ENCODE measurements around the gene SELENOV.

DNA sequence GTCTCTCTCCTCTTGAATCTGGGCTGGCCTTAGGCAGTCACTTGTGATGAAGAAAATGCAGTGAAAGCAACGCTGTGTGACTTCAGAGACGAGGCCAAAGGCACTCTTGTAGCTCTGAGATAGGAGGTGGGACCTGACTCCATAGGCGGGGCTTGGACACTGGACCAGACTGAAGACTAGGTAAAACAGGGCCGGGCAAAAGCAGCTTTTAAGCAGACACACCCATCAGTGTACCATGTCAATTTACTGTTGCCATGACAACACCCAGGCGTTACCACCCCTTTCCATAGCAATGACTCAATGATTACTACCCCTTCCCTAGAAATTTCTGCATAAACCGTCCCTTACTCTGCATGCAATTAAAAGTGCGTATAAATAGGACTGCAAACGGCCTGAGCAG lies 31.7 kb downstream of the SELENOV start:
- TF ChIP-seq POLR2A (IDR thresholded peaks at IDR 0.05; ENCODE audit: low read depth, low read length) (no peak), POLR2AphosphoS5 (IDR thresholded peaks at IDR 0.05; ENCODE audit: low read depth, low read length) (no peak)

Measured in GM12892 (cell line).